Parietal lobe (tissue), 2 donors: ENCODE data around the gene BRAF. TPM values are rescaled to one million over a fixed set of nuclear protein-coding genes. Genes with fewer than 3 reads are reported as not detected.

ENCODE experiments used
- small RNA-seq: library from RNA; depleted of rRNA; stranded (forward); fragments of <200 nt; gene quantifications from one replicate; pipeline ENCODE3, GENCODE V24; 2014; ENCODE audit warnings: low replicate concordance
- total RNA-seq: library from RNA; depleted of rRNA; stranded (reverse); fragments of >200 nt; gene quantifications from one replicate; pipeline ENCODE4 v1.2.3, GENCODE V29; 2014

Gene BRAF
- total RNA-seq, result 148 TPM

GRCh38 chr7:140924821-140925421 lies at the start of gene BRAF:
TSS of gene BRAF (minus strand) at chr7:140924929. CDS start at chr7:140924703, 226 bp downstream.

GRCh38 chr7:140696680-140697446 lies 227.9 kb downstream of the BRAF start, which contains the start of gene NDUFB2:
TSS of gene NDUFB2 (plus strand) at chr7:140696708. CDS start at chr7:140696745, 37 bp downstream.

GRCh38 chr7:140672382-140673062 lies 252.2 kb downstream of the BRAF start, which contains the start of gene ADCK2:
TSS of gene ADCK2 (plus strand) at chr7:140672945. CDS start at chr7:140673331, 386 bp downstream.

Small RNA genes within 50 kb of the gene (small RNA-seq; reads per million reads assigned to genes)
- gene AC006006.1, result not detected
- gene RNU6-85P, result not detected

Other genes with a start within 250 kb of the BRAF start
- gene NDUFB2, start 228.2 kb downstream of the BRAF start, total RNA-seq, result 43.2 TPM
- 19.7 TPM for gene MRPS33, start 90.0 kb upstream of the BRAF start, total RNA-seq
- 79.5 TPM for gene TMEM178B, start 149.1 kb upstream of the BRAF start, total RNA-seq